Lung (tissue), 12 donors: ENCODE results near the gene SLC35F1. TPM values are rescaled to one million over a fixed set of nuclear protein-coding genes. Genes with fewer than 3 reads are reported as not detected.

Experiments
- ATAC-seq: fragments of 200-7000 bp; cut with Tn5 transposase; one replicate; pipeline ENCODE4 v1.9.1; 2020; ENCODE audit warnings: moderate number of reproducible peaks; ENCODE audit not compliant: insufficient read depth, low FRiP score
- DNase-seq, 3 donors: peaks; one replicate each; pipeline ENCODE4 v3.0.0-alpha.2; 2013 to 2017
- H3K27ac ChIP-seq, 2 donors: one replicate each; pipeline ENCODE4 v1.5.1; 2013; ENCODE audit warnings: mild to moderate bottlenecking in 2 of 2, moderate library complexity in 2 of 2, control low read depth in 1 of 2, inconsistent platforms in 1 of 2, low read depth in 1 of 2, low read length in 1 of 2
- H3K27me3 ChIP-seq, 3 donors: one replicate each; pipeline ENCODE4 v1.5.1; 2013; ENCODE audit warnings: low read length in 2 of 3; ENCODE audit not compliant: control insufficient read depth in 3 of 3, insufficient read depth in 3 of 3
- H3K36me3 ChIP-seq, 4 donors: one replicate each; pipeline ENCODE4 v1.5.1; 2013; ENCODE audit warnings: low read length in 4 of 4, mild to moderate bottlenecking in 1 of 4, moderate library complexity in 1 of 4; ENCODE audit not compliant: control insufficient read depth in 4 of 4, insufficient read depth in 4 of 4
- H3K4me1 ChIP-seq, 5 donors: one replicate each; pipeline ENCODE4 v1.5.1; 2013; ENCODE audit warnings: low read length in 5 of 5, mild to moderate bottlenecking in 2 of 5, moderate library complexity in 1 of 5; ENCODE audit not compliant: control insufficient read depth in 5 of 5, insufficient read depth in 5 of 5
- H3K4me3 ChIP-seq: one replicate; pipeline ENCODE4 v1.5.1; 2013; ENCODE audit warnings: mild to moderate bottlenecking, control low read depth, moderate library complexity
- H3K9ac ChIP-seq, 2 donors: one replicate each; pipeline ENCODE4 v1.5.1; 2013; ENCODE audit warnings: low read length in 2 of 2, control low read depth in 1 of 2; ENCODE audit not compliant: insufficient read depth in 1 of 2
- H3K9me3 ChIP-seq, 4 donors: one replicate each; pipeline ENCODE4 v1.5.1; 2013; ENCODE audit warnings: low read length in 3 of 4, mild to moderate bottlenecking in 1 of 4, moderate library complexity in 1 of 4; ENCODE audit not compliant: control insufficient read depth in 4 of 4, insufficient read depth in 3 of 4
- CTCF ChIP-seq: IDR thresholded peaks from 2 replicates; pipeline ENCODE4 v1.5.1; 2012; ENCODE audit warnings: mild to moderate bottlenecking; ENCODE audit errors: control extremely low read depth, extremely low read depth
- WGBS, 2 donors: extraction: QIAGEN DNeasy Blood & Tissue Kit; methylation state at CpG; one replicate each; pipeline ENCODE4 v1.1.7; 2013; 5-methylcytosine and 5-hydroxymethylcytosine counted together
- polyA plus RNA-seq, 2 donors: library from polyadenylated mRNA; stranded (reverse); fragments of 200-250 nt; gene quantifications; one replicate each; pipeline ENCODE4 v1.2.1, GENCODE V29; 2013
- total RNA-seq, 2 donors: library from RNA; depleted of rRNA in 1 of 2; stranded (reverse); fragments of >200 nt in 1 of 2; gene quantifications; one replicate each; pipeline ENCODE4 v1.2.1, GENCODE V29; 2014 to 2021
- donor health status: control.
- donor health status: control.
- donor health status: Bipolar disorder and iron deficiency.
- donor health status: healthy.
- donor health status: DM: yes; HTN: yes; CAD: no.

SLC35F1 gene
- total and polyA plus RNA-seq, 4 donors = 0.04 to 5.7 (median 0.07) TPM

GRCh38 chr6:118228886-118229285 lies 321.8 kb downstream of the SLC35F1 start:
- no peaks in the 10 kb centered on the region for H3K4me1 ChIP-seq
- H3K9ac ChIP-seq = no peak overlapping the region
- ATAC-seq = no peak
- TF ChIP-seq CTCF = no peak
- no peaks in the 10 kb centered on the region for H3K36me3 ChIP-seq
- H3K4me3 ChIP-seq = no peak overlapping the region
- DNase-seq = no peak
- no peaks in the 10 kb centered on the region for H3K27me3 ChIP-seq
- H3K27ac ChIP-seq = no peak overlapping the region
- H3K9me3 ChIP-seq = no peaks in the 10 kb centered on the region
- 51 to 61% methylated on average over 3 of the region's 3 CpGs for WGBS, 2 donors

- Histone ChIP-seq H3K9ac (no peak overlapping the region), H3K27ac (no peak overlapping the region), H3K4me1 (no peaks in the 10 kb centered on the region), H3K27me3 (peaks cover 0 to 2% (median 0%) of the 10 kb centered on the region in 3 donors), H3K4me3 (no peak overlapping the region), H3K9me3 (no peaks in the 10 kb centered on the region), H3K36me3 (no peaks in the 10 kb centered on the region)
- WGBS, 2 donors = 92 to 96% methylated on average over 1 of the region's 1 CpG
- DNase-seq = no peak
- no peak for TF ChIP-seq CTCF
- no peak for ATAC-seq
Measured at GRCh38 chr6:118240878-118241528, 333.9 kb downstream of the SLC35F1 start.

- H3K9ac ChIP-seq = no peak overlapping the region
- peaks cover 0 to 2% (median 0%) of the 10 kb centered on the region in 4 donors for H3K9me3 ChIP-seq
- WGBS, 2 donors = 82 to 93% methylated on average over 5 of the region's 5 CpGs
- H3K4me1 ChIP-seq = no peaks in the 10 kb centered on the region
- H3K36me3 ChIP-seq = no peaks in the 10 kb centered on the region
- no peak for DNase-seq
- no peak for ATAC-seq
- no peak overlapping the region for H3K27ac ChIP-seq
- no peak overlapping the region for H3K4me3 ChIP-seq
- H3K27me3 ChIP-seq = no peaks in the 10 kb centered on the region
- no peak for TF ChIP-seq CTCF
Measured at GRCh38 chr6:118246406-118246805, 339.3 kb downstream of the SLC35F1 start.

- 93 to 99% methylated on average over 1 of the region's 1 CpG for WGBS, 2 donors
- Histone ChIP-seq H3K36me3 (no peaks in the 10 kb centered on the region), H3K4me1 (no peaks in the 10 kb centered on the region), H3K9me3 (peaks cover 0 to 2% (median 0%) of the 10 kb centered on the region in 4 donors), H3K27me3 (no peaks in the 10 kb centered on the region), H3K4me3 (no peak overlapping the region), H3K9ac (no peak overlapping the region), H3K27ac (no peak overlapping the region)
- DNase-seq (no peak), ATAC-seq (no peak)
- no peak for TF ChIP-seq CTCF
Measured at GRCh38 chr6:118248171-118248570, 341.1 kb downstream of the SLC35F1 start.
